Muscle layer of duodenum (tissue), 2 donors: ENCODE results near the gene JAKMIP1.
"Not testable (repeated sequence)": the region's sequence is repeated elsewhere in the genome, so short reads cannot be mapped to it uniquely, and the experiment has no call there.

Source experiments
- H3K27ac ChIP-seq: one replicate; pipeline ENCODE4 v1.7.0; 2013; ENCODE audit warnings: mild to moderate bottlenecking, low read length
- H3K27me3 ChIP-seq: one replicate; pipeline ENCODE4 v1.7.0; 2013; ENCODE audit warnings: low read depth, mild to moderate bottlenecking, control low read depth, low read length
- H3K36me3 ChIP-seq, 2 donors: one replicate each; pipeline ENCODE4 v1.7.0; 2013; ENCODE audit warnings: low read length in 2 of 2, control low read depth in 1 of 2, mild to moderate bottlenecking in 1 of 2; ENCODE audit not compliant: insufficient read depth in 2 of 2, control insufficient read depth in 1 of 2
- H3K4me1 ChIP-seq, 2 donors: one replicate each; pipeline ENCODE4 v1.7.0; 2013; ENCODE audit warnings: low read length in 2 of 2, mild to moderate bottlenecking in 2 of 2, control low read depth in 1 of 2, moderate library complexity in 1 of 2; ENCODE audit not compliant: insufficient read depth in 2 of 2, control insufficient read depth in 1 of 2
- H3K4me3 ChIP-seq, 2 donors: one replicate each; pipeline ENCODE4 v1.7.0; 2013; ENCODE audit warnings: low read length in 2 of 2, low read depth in 1 of 2, mild to moderate bottlenecking in 1 of 2
- H3K9me3 ChIP-seq, 2 donors: one replicate each; pipeline ENCODE4 v1.7.0; 2013; ENCODE audit warnings: low read length in 2 of 2, control low read depth in 1 of 2, mild to moderate bottlenecking in 1 of 2; ENCODE audit not compliant: control insufficient read depth in 1 of 2
- donor health status: healthy.

JAKMIP1 gene

GRCh38 chr4:5995901-5996623 lies 204.3 kb downstream of the JAKMIP1 start:
- H3K27me3 ChIP-seq = no peaks in the 10 kb centered on the region
- H3K4me3 ChIP-seq = no peak overlapping the region
- H3K9me3 ChIP-seq = no peaks in the 10 kb centered on the region
- H3K27ac ChIP-seq = no peak overlapping the region
- H3K4me1 ChIP-seq = no peaks in the 10 kb centered on the region
- H3K36me3 ChIP-seq = no peaks in the 10 kb centered on the region

GRCh38 chr4:5993876-5994811 lies 206.2 kb downstream of the JAKMIP1 start:
- Histone ChIP-seq H3K9me3 (no peaks in the 10 kb centered on the region), H3K4me1 (no peaks in the 10 kb centered on the region)

GRCh38 chr4:5993346-5993745 lies 207.0 kb downstream of the JAKMIP1 start:
- H3K4me3 ChIP-seq, H3K27me3 ChIP-seq, H3K9me3 ChIP-seq, H3K4me1 ChIP-seq, H3K27ac ChIP-seq, H3K36me3 ChIP-seq: not testable (repeated sequence)

More at GRCh38 chr4:5993876-5994811, 206.2 kb downstream of the JAKMIP1 start:
- no peak overlapping the region for H3K27ac ChIP-seq
- no peaks in the 10 kb centered on the region for H3K36me3 ChIP-seq
- H3K27me3 ChIP-seq = no peaks in the 10 kb centered on the region
- no peak overlapping the region for H3K4me3 ChIP-seq

- no peak overlapping the region for H3K27ac ChIP-seq
- H3K9me3 ChIP-seq = no peaks in the 10 kb centered on the region
- H3K36me3 ChIP-seq = no peaks in the 10 kb centered on the region
- H3K4me3 ChIP-seq = no peak overlapping the region
- no peaks in the 10 kb centered on the region for H3K4me1 ChIP-seq
- no peaks in the 10 kb centered on the region for H3K27me3 ChIP-seq
These were observed 207.5 kb downstream of the JAKMIP1 start for GRCh38 chr4:5992828-5993321.

- no peaks in the 10 kb centered on the region for H3K36me3 ChIP-seq
- no peak overlapping the region for H3K4me3 ChIP-seq
- no peaks in the 10 kb centered on the region for H3K4me1 ChIP-seq
- no peak overlapping the region for H3K27ac ChIP-seq
- H3K9me3 ChIP-seq = no peaks in the 10 kb centered on the region
- no peaks in the 10 kb centered on the region for H3K27me3 ChIP-seq
These were observed 208.1 kb downstream of the JAKMIP1 start for GRCh38 chr4:5992171-5992827.

- Histone ChIP-seq H3K9me3 (no peaks in the 10 kb centered on the region), H3K4me3 (no peak overlapping the region), H3K27ac (no peak overlapping the region), H3K27me3 (no peaks in the 10 kb centered on the region), H3K36me3 (no peaks in the 10 kb centered on the region), H3K4me1 (no peaks in the 10 kb centered on the region)
These were observed 208.9 kb downstream of the JAKMIP1 start for GRCh38 chr4:5991405-5991804.

- Histone ChIP-seq H3K9me3 (no peaks in the 10 kb centered on the region), H3K27me3 (no peaks in the 10 kb centered on the region), H3K4me3 (no peak overlapping the region), H3K36me3 (no peaks in the 10 kb centered on the region), H3K4me1 (no peaks in the 10 kb centered on the region), H3K27ac (no peak overlapping the region)
These were observed 209.7 kb downstream of the JAKMIP1 start for GRCh38 chr4:5990446-5991160.

GRCh38 chr4:5989236-5990225 lies 210.8 kb downstream of the JAKMIP1 start:
- Histone ChIP-seq H3K4me3 (no peak overlapping the region), H3K27me3 (no peaks in the 10 kb centered on the region), H3K27ac (no peak overlapping the region), H3K4me1 (no peaks in the 10 kb centered on the region), H3K9me3 (peaks cover 0 to 4% of the 10 kb centered on the region in 2 donors), H3K36me3 (no peaks in the 10 kb centered on the region)

GRCh38 chr4:5988086-5988845 lies 212.1 kb downstream of the JAKMIP1 start:
- Histone ChIP-seq H3K9me3 (peaks cover 0 to 4% of the 10 kb centered on the region in 2 donors), H3K4me1 (no peaks in the 10 kb centered on the region), H3K4me3 (no peak overlapping the region), H3K36me3 (no peaks in the 10 kb centered on the region), H3K27me3 (no peaks in the 10 kb centered on the region), H3K27ac (no peak overlapping the region)
